Left kidney (tissue), 2 donors: ENCODE measurements around the gene PDE1C. TPM values are rescaled to one million over a fixed set of nuclear protein-coding genes. Genes with fewer than 3 reads are reported as not detected.

Source experiments
- DNase-seq: peaks from one replicate; pipeline ENCODE4 v3.0.0-alpha.2; 2013
- polyA plus RNA-seq: library from polyadenylated mRNA; unstranded; fragments of 120-200 nt; gene quantifications from one replicate; pipeline ENCODE4 v1.2.1, GENCODE V29; 2013; ENCODE audit not compliant: insufficient read length

Gene PDE1C
- polyA plus RNA-seq, 1 donor, result 4.6 TPM

DNA sequence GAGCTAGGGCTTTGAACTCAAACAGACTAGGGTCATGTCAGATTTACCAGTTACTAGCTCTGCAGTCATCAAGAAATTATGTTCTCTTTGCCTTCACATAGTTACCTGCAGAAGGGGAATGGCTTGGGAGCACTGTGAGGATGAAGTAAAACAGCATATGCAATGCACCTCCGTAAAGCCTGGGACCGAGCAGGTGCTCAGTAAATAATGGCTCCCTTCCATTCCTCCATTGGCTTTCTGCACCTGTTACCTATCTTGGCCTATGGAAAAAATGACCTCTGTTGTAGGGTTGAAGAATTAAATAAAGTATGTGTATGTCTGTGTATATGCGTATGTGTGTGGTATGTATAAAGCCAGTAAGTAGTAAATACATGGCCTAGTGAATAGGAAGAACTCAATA is 78.8 kb downstream of the PDE1C start:
- no peak for DNase-seq

DNA sequence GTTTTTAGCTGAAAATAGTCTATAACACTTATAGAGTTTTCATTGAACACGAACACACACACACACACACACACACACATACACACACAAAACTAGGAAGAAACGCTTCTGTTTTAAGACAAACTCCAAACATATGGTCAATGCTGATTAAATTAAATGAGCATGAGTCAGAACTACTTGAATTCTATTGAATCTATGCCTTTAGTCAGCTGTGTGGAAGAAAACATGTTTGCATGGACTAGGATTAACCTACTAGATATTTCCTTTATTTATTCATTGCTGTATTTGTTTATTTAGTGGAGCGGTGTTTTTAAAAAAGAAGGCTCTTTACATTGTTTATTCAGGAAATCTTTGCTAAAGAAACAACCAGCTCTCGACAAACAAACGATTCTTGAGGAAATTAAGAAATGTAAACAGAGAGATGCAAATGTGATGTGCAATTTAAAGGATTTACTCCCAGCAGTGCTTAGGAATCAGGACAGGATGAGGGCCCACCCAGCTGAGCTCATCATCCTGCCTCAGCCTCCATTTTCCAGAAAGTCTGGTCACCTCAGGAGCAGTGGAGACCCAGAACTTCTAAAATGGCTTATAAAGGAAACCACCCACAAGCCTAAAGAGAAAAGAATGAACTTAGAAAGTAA is 83.2 kb downstream of the PDE1C start:
- no peak for DNase-seq

DNA sequence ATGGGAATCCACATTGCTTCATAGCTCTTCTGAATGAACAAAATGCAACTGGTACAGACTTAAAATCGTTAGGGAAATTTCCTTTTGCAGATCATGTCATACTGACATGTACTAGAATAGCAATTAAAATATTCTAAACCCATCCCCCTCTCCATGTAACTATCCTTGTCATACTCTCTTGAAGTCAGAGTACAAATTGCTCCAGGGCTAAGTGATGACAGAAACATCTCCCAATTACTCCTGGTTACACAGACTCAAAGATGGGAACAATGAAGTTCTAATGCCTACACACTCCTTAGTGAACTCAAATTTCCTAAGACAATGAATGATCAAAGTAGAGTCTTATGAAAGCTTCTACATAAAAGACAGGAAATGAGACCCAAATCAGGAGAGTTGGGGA is 87.2 kb downstream of the PDE1C start:
- DNase-seq, result no peak

DNA sequence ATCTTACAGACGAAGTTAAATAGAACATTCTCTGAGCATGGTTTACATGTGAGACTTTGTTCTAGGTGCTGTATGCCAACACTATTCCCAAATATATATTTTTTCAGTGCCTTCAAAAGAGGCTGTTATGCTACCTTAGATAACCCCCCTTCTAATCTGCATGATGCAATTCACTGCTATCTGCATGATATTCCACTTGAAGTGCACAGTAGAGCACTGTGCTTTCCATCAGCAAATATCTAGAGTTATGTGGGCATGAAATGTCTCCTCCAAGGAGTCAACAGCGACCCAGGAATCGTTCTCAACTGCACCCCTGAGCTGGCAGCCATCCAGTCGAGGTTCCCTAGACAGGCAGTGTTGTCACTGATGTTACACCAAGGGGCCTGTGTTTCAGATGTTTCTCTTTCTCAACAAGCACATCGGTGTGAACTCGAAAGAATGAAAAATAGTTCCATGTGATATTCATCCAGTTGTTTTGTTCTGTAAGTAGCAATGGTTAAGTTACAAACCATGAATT is 88.3 kb downstream of the PDE1C start:
- DNase-seq, result no peak

DNA sequence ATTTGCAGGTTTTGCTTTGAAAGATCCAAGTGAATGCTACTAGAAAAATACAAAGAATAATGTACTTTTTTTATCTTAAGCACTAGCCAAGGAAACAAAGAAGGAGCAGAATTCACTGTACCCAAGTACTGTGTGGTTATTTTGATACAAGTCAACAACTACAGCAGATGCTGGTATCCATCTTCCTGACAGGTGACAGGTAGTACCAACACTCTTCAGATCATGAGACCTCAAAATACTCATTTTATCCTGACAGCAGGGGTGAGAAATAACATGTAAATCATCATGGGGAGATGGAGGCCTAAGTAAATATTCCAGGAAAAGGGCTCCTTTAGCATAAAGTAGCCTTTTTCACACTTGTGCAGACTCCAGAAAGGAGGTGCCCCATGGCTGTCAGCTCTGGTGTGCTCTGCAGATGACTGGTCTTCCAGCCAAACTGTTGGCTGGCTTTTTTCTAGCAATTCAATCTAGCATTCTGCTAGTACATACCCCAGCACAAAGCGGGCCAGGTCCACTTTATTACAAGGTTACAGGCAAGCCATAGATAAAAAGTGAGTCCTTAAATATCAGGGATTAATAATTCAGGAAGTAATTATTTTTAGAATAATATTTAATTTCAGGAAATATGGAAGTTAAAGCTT is 90.4 kb downstream of the PDE1C start:
- DNase-seq, result no peak

DNA sequence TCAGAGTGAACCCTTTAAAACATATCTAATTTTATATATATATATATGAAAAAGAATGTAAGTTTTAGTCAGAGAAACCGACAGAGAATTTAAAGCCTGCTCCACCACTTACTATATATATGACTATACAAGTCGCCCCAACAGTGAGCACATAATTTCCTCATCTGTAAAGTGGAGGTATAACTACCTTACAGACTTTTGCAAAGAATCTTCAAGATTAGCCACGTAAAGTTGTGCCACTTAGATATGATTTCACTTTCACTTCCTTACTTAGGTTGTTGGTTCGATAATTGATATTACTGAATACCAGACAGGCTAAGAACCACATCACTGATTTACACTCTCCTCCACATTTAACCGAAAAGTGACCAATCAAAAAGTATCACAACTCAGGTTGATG is 94.7 kb downstream of the PDE1C start:
- no peak for DNase-seq

DNA sequence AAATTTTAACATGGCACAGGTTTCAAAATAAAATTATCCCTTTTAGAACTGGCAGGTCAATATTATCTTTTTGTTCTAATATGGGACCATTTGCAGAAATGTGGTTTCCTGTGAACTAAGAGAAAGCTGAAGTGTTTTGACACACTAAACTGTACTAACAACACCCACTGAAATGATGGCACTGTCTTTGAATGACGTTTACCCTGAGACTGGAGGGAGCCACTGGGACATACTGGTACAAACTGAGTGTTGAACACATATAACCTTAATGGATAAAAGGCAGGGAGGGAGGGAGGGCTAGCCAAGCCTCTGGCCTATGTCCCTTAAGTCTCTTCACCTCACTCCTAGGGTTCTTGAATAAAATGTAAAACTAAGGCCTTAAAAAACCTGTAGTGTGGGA is 95.9 kb downstream of the PDE1C start:
- DNase-seq, result no peak

DNA sequence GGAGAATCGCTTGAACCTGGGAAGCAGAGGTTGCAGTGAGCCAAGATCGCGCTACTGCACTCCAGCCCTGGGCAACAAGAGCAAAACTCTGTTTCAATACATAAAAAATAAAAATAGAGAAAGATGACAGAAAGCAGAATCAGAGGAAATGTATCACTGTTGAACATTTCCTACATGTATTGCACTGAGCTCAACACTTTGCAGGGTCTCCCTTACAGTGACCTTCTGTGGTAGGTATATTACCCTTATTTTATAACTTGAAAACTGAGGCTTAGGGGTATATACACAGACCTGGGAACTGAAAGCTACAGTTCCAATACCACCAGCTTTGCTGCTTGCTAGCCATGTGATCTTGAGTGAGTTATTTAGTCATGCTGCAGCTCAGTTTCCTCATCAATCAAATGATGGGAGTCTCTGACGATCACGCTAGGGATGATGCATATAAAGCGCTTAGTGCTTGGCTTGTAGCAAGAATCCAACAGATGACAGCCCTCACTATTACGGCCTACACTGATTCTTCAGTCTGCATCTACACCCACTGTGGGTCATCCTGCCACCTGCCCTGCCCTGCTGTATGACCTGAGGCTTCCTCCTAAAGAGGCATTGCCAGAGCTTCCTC is 99.0 kb downstream of the PDE1C start:
- DNase-seq, result no peak

DNA sequence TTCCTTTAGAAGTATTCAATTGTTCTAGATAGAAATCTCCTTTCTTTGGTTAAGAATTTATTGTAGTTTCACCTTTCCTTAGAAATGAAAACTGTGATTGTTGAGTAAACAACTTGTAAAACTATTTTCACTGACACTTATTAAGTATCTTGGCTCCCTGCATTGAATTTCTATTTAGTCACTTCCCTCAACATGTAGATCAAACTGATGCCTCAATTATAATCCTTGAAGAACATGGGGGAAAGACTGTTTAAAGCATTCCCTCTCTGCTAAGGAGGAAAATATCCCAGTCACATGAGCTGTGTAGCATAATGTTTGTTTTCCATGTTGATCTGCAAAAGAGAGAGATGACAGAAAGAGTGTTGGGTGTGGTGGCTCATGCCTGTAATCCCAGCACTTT is 99.7 kb downstream of the PDE1C start:
- no peak for DNase-seq

DNA sequence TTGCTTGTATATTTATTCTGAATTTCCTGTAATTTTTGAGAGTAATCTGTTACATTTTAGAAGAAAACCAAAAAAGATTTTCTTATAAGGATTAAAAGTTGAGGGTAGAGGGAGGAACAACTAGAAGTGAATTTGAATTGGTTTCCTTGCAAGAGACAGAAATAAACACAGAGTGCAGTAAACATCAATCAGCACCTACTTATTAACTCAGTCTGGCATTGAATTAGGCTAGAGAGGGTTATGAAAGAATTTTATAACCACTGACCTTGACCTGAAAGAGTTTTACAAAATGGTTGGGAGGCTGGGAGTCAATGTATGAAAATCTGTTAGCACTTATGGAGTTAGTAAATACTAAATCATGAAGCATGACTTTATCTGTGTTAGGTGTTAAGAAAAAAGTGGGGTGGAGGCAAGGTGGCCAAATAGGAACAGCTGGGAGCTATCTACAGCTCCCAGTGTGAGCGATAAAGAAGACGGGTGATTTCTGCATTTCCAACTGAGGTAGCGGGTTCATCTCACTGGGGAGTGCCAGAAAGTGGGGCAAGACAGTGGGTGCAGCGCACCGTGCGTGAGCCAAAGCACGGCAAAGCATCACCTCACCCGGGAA is 106.5 kb downstream of the PDE1C start:
- no peak for DNase-seq

DNA sequence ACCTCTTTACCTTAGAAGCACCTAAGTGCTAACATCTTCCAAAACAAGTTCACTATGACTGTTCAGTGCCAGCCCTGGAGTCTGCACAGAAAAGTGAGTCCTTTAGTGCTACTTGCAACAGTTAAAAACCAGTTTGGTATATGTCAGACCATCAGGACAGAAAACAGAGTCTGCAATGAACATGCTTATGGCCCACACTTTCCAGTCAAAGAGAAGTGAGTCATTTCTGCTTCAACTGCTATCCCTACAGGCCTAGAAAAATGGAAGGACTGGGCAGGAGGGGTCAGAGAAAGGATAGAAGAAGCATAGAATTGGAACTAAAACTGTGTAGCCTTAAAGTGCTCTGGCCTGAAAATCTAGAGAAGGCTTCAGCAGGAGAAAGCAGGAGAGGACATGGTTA is 108.0 kb downstream of the PDE1C start:
- DNase-seq, result no peak

DNA sequence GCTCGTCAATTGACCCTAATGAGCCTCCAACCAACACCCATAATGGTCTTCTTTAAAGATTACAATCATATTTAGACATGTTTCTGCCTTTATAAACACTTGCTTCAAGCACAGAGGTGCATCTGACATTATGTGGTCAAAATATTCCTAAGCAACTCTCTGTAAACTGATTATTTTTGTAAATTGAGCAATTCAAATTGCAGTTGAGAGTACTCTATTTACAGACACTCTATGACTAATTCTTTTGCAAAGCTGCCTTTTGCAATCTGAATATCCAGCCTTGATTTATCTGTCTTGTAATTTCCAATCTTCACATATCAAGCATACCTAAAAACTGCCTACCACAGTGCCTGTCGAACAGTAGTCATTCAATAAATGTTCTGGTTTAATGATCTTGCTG is 112.0 kb downstream of the PDE1C start:
- DNase-seq, result no peak

DNA sequence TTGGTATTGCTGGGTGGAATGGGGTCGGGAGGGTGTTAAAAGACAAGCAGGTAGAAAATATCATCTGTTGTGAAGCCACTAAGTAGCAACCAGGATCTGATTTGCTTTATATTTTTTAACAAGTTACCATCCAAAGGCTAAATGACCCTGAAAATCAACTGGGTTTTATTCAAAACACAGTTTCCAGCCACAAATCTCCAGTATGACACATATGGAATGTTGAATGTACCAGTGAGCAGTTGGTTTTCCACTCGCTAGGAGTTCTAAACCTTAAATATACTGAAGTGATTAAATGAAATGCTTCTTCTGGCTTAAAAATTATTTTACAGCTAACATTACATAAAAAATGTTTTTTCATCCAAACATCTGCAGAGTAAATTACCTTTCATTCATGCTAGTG is 112.5 kb downstream of the PDE1C start:
- DNase-seq, result no peak

DNA sequence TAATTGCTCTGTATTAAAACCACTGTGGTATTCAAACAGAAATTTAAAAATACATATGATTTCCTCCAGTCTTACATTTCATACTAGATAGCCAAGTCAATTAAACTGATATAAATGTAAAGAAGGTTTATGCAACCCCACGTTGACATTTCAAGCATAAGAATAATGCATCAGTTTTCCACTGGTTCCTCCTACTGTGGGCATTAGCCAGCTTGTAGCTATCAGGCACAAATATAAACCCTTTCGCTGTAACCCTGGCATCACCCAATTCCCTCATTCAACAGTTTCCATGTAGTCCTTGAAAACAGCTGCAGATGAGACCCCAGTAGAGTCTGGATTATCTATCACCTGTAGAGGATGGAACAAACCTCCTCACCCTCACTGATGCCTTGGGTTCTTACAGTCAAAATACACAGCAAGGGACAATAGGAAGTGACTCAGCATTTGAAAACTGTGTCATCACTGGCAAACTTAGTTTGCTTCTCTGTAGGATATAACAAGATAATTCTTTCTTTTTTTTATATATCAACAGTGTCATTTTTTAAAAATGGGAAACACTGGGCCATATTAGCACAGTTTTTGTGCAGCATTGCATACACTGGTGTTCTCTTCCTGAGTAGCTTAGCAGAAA is 113.0 kb downstream of the PDE1C start:
- no peak for DNase-seq

DNA sequence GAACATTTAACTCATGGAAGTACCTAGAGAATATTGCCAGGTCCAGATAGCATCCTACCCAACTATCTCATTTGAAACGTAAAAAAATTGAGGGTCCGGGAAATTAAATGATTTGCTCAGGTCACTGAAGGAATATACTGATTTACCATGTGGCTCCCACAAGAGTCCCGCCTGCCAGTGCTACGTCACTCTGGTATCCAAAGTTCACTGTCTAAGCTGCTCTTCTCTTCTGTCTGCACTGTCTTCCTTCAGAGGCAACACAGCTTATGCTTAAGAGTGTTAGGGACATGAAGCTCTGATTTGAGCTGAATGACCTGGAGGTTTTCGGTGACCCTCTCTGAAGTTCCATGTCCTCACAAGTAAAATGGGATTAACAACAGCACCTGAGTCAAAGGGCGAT is 114.6 kb downstream of the PDE1C start:
- no peak for DNase-seq

DNA sequence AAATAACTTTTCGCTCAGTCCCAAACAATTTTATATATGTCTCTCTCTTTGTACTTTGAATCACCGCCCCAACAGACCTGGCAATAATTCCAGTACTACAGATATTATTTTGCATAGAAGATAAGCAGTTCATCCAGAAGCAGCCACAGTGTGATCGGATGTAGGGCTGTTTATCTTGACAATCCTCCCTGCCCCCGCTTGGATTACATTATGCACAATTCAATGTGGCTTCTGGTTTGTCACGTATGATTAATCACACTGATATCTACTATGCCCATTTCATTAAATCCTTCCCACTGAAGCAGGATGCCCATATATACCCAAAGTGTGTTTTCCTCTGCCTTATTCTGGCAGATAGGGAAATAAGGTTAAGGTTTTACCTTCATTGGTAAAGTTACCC is 115.2 kb downstream of the PDE1C start:
- DNase-seq, result no peak

DNA sequence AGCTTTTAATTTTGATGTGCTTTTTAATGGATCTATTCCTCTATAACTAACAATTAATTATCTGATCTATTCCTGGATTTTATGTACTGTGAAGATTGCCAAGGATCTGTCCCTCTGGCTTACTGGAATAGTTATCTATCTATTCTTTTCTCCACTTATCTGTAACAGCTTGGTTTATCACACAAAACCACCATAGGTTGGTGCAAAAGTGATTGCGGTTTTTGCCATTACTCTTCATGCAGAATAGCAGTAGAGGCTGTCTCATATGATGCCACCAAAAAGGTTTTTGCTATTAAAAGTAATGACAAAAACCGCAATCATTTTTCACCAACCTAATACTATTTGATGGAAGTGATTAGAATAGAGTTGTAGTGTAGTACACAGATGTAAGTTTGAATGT is 115.7 kb downstream of the PDE1C start:
- DNase-seq, result no peak

DNA sequence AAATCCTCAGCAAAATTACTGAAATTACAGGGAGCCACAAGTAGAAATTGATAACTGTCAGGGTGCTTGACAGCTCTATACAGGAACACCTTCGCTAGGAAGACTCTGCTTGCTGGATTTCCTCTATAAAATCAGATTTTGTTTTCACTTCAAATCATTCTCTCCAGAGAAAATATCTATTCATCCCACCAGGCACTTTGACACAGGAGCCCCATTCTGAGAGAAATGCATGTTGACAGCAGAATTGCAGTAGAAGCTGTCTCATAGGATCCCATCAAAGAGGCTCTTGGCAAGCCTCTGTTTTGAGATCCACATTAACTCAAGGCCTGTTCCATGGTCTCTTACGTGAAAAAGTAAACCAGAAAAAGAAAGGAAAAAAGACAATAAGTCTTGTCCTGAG is 116.8 kb downstream of the PDE1C start:
- no peak for DNase-seq

DNA sequence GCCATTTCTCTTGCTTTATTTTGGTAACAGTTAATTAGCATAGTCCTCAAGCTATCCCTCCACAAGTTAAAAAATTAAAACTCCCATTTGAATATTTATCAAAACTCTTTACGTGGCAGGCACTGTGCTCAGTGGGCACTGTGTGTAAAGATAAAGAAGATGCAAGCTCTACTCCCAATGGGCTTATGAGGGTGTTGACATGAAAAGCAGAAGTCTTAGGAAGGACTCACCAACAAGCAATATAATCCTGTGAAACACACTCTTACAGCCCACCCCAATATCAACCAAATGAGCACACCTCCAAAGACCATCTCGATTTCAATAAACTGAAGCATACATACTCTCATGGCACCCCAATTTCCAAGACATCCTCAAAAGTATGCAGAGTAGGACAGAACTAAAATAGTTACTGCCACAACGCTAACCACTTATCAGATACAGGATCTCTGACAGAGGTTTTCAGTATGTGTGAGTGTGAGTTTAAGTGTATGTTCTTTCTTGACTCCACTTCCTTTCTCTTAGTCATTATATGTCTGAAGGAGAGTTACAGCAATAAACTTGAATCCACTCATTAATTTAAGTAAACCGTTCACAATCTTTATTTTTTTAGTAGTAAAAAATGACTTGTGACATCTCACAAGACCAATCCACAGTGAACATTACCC is 120.0 kb downstream of the PDE1C start:
- no peak for DNase-seq

DNA sequence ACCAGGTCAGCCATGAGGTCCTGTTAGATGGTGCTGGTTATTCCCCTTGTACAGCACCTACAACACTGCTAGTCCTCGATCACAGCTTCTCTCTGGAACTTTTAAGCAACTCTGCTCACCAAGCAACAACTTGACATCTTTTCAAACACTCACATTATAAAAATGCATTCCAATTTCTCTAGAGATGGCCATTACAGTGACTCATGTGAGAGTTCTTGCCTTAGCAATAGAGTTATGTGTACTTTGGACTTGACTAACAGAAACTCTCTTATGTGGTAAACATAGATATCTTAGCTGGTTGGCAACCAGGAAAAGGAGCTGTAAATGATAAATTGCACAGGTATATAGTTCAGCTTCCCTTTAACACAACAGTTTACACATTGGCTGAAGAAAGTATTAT is 122.2 kb downstream of the PDE1C start:
- DNase-seq, result no peak

DNA sequence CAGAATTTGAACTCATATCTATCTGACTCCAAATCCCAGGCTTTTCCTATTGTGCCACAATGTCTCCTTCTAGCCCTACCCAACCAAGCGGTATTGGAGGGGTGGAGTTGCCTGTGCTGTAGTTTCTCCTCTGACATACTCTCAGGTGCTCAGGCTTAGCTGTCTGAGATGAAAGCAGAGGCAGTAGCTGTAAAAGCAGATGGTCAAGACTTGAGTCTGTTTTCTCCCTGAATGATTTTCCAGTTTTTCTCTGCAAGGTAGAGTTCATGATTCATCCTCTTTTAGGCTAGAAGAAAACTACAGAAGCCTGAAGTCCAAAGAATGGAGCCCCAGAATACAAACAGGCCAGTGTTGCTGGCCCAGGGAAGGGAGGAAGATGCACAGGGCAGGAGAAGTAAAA is 130.0 kb downstream of the PDE1C start:
- DNase-seq, result no peak

DNA sequence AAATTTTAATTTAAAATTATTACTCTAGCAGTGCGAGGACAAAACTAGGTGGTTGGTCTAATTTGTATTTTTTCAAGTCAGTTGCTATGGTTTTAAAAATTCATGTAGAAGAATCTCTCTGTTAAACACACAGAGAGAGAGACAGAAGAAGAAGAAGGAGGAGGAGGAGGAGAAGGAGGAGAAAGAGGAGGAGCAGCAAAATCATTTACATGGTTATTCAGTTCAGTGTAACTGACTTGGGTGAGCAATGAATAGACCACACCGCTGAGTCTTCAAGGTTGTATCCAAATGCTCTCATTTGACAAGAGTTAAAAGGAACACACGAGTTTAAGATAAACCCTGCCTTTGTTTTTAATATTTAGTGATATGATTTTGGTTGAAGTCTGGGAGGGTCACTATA is 131.1 kb downstream of the PDE1C start:
- DNase-seq, result no peak
